Stomach smooth muscle (tissue), 2 donors: ENCODE results near the gene NCKIPSD.

Experiments used
- H3K27ac ChIP-seq: one replicate; pipeline ENCODE4 v1.7.0; 2013; ENCODE audit warnings: mild to moderate bottlenecking, low read length, inconsistent platforms
- H3K27me3 ChIP-seq, 2 donors: one replicate each; pipeline ENCODE4 v1.7.0; 2013; ENCODE audit warnings: low read length in 2 of 2; ENCODE audit not compliant: insufficient read depth in 2 of 2, control insufficient read depth in 1 of 2
- H3K36me3 ChIP-seq, 2 donors: one replicate each; pipeline ENCODE4 v1.7.0; 2013; ENCODE audit warnings: low read length in 2 of 2; ENCODE audit not compliant: control insufficient read depth in 2 of 2, insufficient read depth in 2 of 2
- H3K4me1 ChIP-seq: one replicate; pipeline ENCODE4 v1.7.0; 2013; ENCODE audit warnings: low read length; ENCODE audit not compliant: control insufficient read depth, insufficient read depth
- H3K4me3 ChIP-seq, 2 donors: one replicate each; pipeline ENCODE4 v1.7.0; 2013; ENCODE audit warnings: low read length in 2 of 2
- H3K9ac ChIP-seq, 2 donors: one replicate each; pipeline ENCODE4 v1.7.0; 2013; ENCODE audit warnings: low read length in 2 of 2, mild to moderate bottlenecking in 1 of 2
- H3K9me3 ChIP-seq, 2 donors: one replicate each; pipeline ENCODE4 v1.7.0; 2013; ENCODE audit warnings: low read length in 2 of 2; ENCODE audit not compliant: control insufficient read depth in 2 of 2
- donor health status: healthy.
- donor health status: Pancreatic carcinoma.

Gene NCKIPSD

DNA sequence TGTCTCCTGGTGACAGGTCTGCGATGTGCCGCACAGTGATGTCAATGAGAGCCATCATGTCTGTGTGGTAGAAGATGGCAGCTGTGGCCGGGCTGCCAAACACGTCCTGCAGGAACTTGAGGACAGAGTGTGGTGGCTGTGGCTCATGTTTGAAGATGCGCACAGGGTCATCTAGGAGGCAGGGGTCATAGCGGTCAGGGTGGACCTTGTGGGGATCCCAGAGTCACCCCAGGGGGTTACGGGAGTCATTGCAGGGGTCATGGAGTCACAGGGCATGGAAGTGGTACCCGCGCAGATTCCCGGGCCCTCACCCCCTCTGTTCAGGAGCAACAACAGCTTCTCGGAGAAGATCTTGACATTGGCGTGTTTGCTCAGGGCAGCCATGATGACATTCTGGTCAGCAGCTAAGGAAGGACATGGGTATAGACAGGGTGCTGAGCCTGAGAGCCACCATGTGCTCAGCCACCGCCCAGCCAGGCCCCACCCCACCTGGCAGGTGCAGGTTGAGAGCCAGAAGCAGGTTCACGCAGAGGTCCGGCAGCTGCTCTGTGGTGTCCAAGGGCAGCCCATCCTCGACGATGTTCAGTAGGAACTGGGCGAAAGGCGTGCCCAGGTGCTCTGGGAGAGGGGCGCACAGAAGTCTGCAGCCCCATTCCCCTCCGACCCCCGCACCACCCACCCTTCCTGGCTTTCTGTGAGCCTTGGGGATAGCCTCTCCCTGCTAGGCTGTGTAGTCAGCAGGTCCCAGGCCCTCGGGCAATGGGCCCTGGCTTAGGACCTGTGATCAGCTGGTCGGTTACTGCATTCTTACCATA is 6.9 kb downstream of the NCKIPSD start:
- H3K9ac ChIP-seq = no peak overlapping the region
- H3K4me3 ChIP-seq = no peak overlapping the region
- H3K27me3 ChIP-seq = no peaks in the 10 kb centered on the region
- H3K4me1 ChIP-seq = peaks cover 9% of the 10 kb centered on the region
- no peak overlapping the region for H3K27ac ChIP-seq
- H3K36me3 ChIP-seq = peaks cover 26 to 53% of the 10 kb centered on the region in 2 donors
- H3K9me3 ChIP-seq = no peaks in the 10 kb centered on the region

DNA sequence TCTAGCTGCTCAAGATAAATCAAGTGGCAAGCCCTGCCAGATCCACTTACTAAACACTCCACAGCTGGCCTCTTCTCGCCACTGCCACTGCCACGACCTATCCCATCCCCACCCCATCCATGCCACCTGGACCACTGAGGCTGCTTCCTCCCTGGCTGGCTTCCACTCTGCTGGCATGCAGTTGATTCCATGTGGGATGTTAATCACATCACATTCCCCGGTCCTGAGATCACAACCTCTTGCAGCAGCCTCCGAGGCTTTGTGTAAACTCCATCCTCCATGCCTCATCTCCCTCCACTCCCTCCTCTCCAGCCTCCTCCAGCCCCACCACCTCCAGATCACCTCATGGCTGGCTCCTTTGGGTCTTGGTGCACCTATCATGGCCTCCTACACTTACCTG is 7.7 kb downstream of the NCKIPSD start:
- H3K9ac ChIP-seq = no peak overlapping the region
- H3K4me1 ChIP-seq = peaks cover 1% of the 10 kb centered on the region
- no peaks in the 10 kb centered on the region for H3K27me3 ChIP-seq
- no peak overlapping the region for H3K4me3 ChIP-seq
- H3K27ac ChIP-seq = no peak overlapping the region
- H3K9me3 ChIP-seq = no peaks in the 10 kb centered on the region
- H3K36me3 ChIP-seq = peaks cover 26 to 53% of the 10 kb centered on the region in 2 donors

DNA sequence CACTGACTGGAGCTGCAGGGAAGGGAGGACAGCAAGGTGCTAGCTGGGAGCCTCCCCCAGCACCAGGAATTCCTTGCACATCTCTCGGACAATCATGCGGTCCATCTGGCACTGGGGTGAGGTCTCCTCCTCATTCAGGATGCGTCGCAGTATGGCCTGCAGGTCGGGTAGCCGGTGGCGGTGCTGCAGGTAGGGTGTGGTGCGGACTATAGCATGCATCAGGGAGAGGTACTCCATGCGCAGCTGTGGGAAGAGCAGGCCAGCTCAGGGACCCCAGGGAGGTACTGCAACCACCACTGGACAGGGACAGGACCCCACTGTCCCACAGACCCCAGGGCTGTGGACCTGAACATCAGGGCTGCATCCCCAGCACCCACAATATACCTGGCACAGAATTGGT is 11.2 kb downstream of the NCKIPSD start:
- H3K9ac ChIP-seq = no peak overlapping the region
- H3K4me1 ChIP-seq = no peaks in the 10 kb centered on the region
- peaks cover 11 to 29% of the 10 kb centered on the region in 2 donors for H3K36me3 ChIP-seq
- no peak overlapping the region for H3K4me3 ChIP-seq
- H3K27ac ChIP-seq = no peak overlapping the region
- H3K9me3 ChIP-seq = no peaks in the 10 kb centered on the region
- no peaks in the 10 kb centered on the region for H3K27me3 ChIP-seq

DNA sequence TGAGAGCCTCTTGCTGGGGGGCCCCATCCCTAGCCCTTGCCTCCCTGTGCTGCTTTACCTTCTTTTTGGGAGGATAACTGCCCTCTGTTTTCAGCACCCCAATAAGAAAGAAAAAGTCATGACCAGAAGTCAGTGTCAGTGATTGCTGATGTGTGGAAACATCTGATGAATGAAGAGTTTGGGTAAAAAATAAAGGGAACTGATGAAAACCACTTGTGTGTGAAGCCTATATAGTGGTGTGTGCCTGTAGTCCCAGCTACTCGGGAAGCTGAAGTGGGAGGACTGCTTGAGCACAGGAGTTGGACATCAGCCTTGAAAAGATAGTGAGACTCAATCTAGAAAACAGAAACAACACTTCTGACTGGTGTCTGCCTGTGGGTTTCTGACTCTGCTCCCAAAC is 13.2 kb downstream of the NCKIPSD start:
- Histone ChIP-seq H3K4me1 (no peaks in the 10 kb centered on the region), H3K27me3 (no peaks in the 10 kb centered on the region), H3K9me3 (no peaks in the 10 kb centered on the region), H3K27ac (no peak overlapping the region), H3K4me3 (no peak overlapping the region), H3K36me3 (peaks cover 0 to 13% of the 10 kb centered on the region in 2 donors), H3K9ac (no peak overlapping the region)

DNA sequence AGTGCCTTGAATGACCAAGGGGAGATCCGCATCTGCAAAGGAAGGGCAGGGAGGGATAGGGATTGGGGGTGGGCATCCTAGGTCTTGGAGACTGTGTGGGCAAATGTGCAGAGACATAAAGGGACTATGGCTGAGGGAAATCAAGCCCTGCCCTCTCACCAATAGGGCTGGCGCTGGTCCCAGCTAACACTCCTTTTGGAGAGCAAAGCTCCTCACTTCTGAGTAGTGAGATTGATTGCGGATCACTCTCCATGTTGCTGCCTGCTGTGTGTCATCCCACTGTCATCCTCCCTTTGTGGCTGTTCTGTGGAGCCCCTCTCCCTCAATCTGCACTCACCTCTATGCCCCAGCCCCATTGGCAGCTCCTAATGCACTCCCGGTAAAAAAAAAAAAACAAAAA is 20.8 kb downstream of the NCKIPSD start:
- Histone ChIP-seq H3K9ac (no peak overlapping the region), H3K9me3 (no peaks in the 10 kb centered on the region), H3K27me3 (peaks cover 9 to 27% of the 10 kb centered on the region in 2 donors), H3K36me3 (no peaks in the 10 kb centered on the region), H3K4me1 (peaks cover 24% of the 10 kb centered on the region), H3K4me3 (no peak overlapping the region), H3K27ac (no peak overlapping the region)

DNA sequence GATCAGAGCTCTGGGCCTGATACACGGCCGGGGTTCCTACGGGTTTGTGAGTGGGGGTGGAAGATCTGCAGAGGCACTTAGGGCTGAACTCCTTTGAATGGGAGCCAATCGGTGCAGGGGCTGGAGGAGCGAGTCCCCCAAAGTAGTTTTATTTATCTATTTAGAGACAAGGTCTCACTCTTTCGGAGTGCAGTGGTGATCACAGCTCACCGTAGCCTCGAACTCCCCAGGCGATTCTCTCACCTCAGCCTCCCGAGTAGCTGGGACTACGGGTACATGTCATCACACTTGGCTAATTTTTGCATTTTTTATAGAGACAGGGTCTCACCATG is 21.4 kb downstream of the NCKIPSD start:
- no peaks in the 10 kb centered on the region for H3K36me3 ChIP-seq
- peaks cover 24% of the 10 kb centered on the region for H3K4me1 ChIP-seq
- no peaks in the 10 kb centered on the region for H3K9me3 ChIP-seq
- H3K4me3 ChIP-seq = peak overlapping the region; percentile 61 to 69
- H3K27ac ChIP-seq = peak overlapping the region; percentile 74
- H3K27me3 ChIP-seq = peaks cover 13 to 33% of the 10 kb centered on the region in 2 donors
- peak overlapping the region in 1 of 2 donors; percentile 69 for H3K9ac ChIP-seq

DNA sequence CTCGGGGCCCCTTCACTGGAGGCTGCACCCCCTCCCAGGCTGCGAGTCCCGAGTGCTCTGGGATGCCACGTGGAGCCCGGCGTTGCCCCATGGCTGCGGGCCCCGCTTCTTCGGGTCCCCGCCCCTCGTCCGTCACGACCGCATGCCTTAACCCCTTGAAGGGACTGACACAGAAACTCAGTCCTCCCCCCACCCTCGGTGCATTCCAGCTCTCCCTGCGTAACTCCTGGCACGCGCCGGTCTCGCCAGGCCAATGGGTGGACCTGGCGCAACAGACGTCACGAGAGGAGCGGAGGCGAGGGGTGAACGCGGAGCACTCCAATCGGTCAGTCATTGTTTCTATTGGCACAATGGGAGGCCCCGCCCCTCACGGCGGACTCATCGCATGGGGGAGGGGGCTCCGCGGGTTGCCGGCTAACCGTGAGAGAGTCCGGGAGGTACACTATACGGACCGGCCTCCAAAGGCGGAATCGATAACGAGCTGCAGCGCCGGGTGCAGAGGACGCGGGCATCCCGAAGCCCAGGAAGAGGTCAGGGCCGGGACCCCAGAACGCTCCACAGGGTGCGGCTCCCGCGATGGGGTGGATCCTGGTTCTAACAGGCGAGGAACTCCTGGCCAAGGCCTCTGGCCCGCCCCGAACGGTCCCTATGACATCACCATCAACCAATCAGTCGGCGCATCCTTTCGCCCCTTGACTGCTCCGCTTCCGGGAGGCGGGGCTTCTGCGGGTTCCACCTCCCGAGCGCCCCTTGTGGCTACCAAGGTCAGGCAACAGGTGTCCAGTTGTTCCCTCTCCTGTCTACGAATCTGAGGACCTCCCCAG is 22.0 kb downstream of the NCKIPSD start:
- peak overlapping the region; percentile 61 to 69 for H3K4me3 ChIP-seq
- peak overlapping the region; percentile 74 for H3K27ac ChIP-seq
- no peaks in the 10 kb centered on the region for H3K9me3 ChIP-seq
- peak overlapping the region; percentile 69 to 92 for H3K9ac ChIP-seq
- H3K36me3 ChIP-seq = no peaks in the 10 kb centered on the region
- peaks cover 13 to 33% of the 10 kb centered on the region in 2 donors for H3K27me3 ChIP-seq
- H3K4me1 ChIP-seq = peaks cover 24% of the 10 kb centered on the region

DNA sequence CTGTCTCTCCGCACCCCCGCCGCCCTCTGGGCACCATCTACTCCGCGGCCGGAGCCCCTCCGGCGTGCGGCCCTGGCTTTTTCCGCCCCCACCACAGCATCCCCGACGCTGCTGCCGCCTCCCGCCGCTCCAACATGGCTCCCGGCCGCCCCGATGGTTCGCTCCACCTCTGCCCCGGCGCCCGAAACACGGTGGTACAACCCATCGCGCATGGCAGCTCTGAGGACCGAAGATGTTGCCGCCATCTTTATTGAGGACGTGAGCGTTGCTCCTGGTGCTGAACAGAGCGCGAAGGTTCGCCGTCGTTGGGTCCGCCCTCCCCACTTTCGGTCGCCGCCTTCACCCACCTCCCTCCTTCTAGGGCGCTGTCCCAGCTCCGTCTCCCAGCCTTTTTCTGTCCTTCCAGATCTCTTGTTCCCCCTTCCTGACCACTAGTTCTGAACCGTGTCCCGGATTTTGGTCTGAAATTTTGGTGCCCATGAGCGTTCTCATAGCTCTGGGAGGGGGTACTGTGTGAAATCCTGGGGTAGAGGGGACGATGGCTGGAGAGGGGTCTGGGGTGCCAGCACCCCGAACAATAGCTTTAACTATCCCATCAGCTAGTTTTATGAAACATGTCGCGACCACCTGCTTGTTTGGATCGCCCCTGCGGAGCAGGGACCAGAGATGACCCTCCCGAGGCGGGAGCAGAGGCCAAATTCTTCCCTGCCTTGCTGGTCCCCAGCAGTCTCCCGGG is 22.8 kb downstream of the NCKIPSD start, which contains the start of gene CELSR3:
Gene CELSR3 (minus strand): TSS at position 134 of the 736 bp plus-strand sequence. CDS start 252 bp downstream, outside the sequence.
- peak within 1 kb of the TSS; percentile 74 for H3K27ac ChIP-seq

DNA sequence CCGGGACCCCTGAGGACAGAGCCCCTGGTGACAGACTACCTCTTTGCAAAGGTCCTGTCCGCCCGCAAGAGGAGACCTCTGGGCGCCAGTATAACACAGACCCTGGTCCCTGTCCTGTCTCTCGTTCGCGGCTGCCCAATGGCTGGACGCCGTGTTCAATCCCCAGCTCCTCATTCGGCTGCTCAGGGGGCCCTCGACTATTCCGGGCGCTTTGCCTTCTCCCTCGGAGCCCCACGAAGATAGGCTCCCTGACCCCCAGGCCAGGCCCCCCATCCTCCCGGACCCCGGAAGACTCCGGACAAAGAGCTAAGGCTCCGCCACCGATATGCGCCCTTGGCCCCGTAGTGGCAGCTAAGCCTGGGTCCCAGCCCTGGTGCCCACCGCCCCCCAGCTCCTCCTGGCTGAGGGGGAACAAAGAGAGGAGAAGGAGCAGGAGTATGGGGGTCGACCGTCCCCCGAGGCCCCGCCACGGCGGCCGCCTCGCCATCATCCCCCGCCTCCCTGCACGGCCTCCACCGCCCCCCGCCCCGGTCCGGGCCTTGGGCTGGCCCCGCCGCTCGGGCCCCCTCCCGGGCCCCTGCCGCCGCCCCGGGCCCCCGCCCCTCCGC is 23.5 kb downstream of the NCKIPSD start:
- H3K9ac ChIP-seq = no peak overlapping the region
- H3K4me1 ChIP-seq = peaks cover 24% of the 10 kb centered on the region
- peaks cover 13 to 33% of the 10 kb centered on the region in 2 donors for H3K27me3 ChIP-seq
- no peak overlapping the region for H3K4me3 ChIP-seq
- H3K9me3 ChIP-seq = no peaks in the 10 kb centered on the region
- no peak overlapping the region for H3K27ac ChIP-seq
- H3K36me3 ChIP-seq = no peaks in the 10 kb centered on the region

More for the DNA sequence above, 22.8 kb downstream of the NCKIPSD start, which contains the start of gene CELSR3:
- Histone ChIP-seq H3K4me1 (peaks cover 24% of the 10 kb centered on the region), H3K4me3 (peak within 1 kb of the TSS; percentile 61 to 69), H3K27me3 (peaks cover 13 to 33% of the 10 kb centered on the region in 2 donors), H3K36me3 (no peaks in the 10 kb centered on the region), H3K9ac (peak within 1 kb of the TSS; percentile 69 to 92), H3K9me3 (no peaks in the 10 kb centered on the region)
